HepG2 (cell line): ENCODE measurements around the gene ITGA7. TPM values are rescaled to one million over a fixed set of nuclear protein-coding genes. Genes with fewer than 3 reads are reported as not detected.

Source experiments
- polyA plus RNA-seq, 8 experiments: library from polyadenylated mRNA; depleted of rRNA in 3 of 8; stranded (reverse) in 7 of 8; unstranded in 1 of 8; fragments of >200 nt; fragmentation: Illumina TruSeq in 4 of 8; extraction: Trizol in 4 of 8; gene quantifications; 2 replicates each; pipeline versions ENCODE4 v1.2.1 to v1.2.3, GENCODE V29; 2011 to 2016; ENCODE audit warnings: low read depth in 4 of 8, missing spikeins in 1 of 8, mixed read lengths in 1 of 8; ENCODE audit not compliant: insufficient read depth in 1 of 8
- total RNA-seq, 5 experiments: library from RNA; depleted of rRNA; stranded (reverse); fragments of >200 nt; fragmentation: Illumina TruSeq; extraction: Trizol; gene quantifications; 2 replicates each; pipeline ENCODE4 v1.2.3, GENCODE V29; 2016; ENCODE audit warnings: low read depth in 1 of 5
- TF ChIP-seq, protein P1 (sequence below), 2 experiments: fragments of 450-650 bp in 1 of 2; sonication (generic) in 1 of 2; formaldehyde crosslinking in 1 of 2; IDR thresholded peaks; 2 replicates each; pipeline versions ENCODE4 v1.6.1 to v1.8.0; 2016 to 2022; ENCODE audit warnings: antibody characterized with exemption in 1 of 2, mild to moderate bottlenecking in 1 of 2, missing genetic modification reagents in 1 of 2
- TF ChIP-seq, protein P2 (sequence below): sonication (generic); formaldehyde crosslinking; IDR thresholded peaks from 2 replicates; pipeline ENCODE4 v1.5.0; 2020; ENCODE audit warnings: mild to moderate bottlenecking, missing genetic modification reagents

ITGA7 gene
- total and polyA plus RNA-seq, 2 of the 13 experiments (the other 11 are each of a cell fraction or from before 2014, with no cell fraction given): 0.65 to 0.75 TPM

DNA sequence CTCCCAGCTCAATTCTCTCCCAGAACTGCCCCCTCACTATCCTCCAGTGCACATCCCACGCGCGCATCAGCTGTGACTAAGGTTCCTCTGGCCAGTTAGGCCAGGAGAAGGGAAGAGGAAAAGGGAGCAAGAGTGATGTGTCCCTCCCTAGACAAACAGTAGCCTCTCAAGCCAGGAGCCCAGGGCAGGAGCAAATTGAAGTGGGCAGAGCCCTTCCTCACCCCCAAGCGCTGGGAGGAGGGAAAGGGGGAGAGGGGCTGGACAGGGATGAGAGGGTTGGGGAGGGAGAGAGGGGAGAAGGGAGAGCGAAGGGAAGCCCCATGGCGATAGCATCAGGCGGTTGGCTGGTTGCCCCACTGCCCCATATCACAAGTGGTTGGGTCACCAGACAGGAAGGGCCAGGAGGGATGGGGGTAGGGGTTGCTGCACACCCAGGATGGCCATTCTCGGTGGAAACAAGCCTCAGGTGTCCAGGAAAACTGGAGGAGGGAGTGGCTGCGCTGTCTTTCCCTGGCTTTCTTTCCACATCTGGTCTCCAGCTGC lies 20.0 kb upstream of the ITGA7 start (continued):
- TF ChIP-seq, protein P1, sequence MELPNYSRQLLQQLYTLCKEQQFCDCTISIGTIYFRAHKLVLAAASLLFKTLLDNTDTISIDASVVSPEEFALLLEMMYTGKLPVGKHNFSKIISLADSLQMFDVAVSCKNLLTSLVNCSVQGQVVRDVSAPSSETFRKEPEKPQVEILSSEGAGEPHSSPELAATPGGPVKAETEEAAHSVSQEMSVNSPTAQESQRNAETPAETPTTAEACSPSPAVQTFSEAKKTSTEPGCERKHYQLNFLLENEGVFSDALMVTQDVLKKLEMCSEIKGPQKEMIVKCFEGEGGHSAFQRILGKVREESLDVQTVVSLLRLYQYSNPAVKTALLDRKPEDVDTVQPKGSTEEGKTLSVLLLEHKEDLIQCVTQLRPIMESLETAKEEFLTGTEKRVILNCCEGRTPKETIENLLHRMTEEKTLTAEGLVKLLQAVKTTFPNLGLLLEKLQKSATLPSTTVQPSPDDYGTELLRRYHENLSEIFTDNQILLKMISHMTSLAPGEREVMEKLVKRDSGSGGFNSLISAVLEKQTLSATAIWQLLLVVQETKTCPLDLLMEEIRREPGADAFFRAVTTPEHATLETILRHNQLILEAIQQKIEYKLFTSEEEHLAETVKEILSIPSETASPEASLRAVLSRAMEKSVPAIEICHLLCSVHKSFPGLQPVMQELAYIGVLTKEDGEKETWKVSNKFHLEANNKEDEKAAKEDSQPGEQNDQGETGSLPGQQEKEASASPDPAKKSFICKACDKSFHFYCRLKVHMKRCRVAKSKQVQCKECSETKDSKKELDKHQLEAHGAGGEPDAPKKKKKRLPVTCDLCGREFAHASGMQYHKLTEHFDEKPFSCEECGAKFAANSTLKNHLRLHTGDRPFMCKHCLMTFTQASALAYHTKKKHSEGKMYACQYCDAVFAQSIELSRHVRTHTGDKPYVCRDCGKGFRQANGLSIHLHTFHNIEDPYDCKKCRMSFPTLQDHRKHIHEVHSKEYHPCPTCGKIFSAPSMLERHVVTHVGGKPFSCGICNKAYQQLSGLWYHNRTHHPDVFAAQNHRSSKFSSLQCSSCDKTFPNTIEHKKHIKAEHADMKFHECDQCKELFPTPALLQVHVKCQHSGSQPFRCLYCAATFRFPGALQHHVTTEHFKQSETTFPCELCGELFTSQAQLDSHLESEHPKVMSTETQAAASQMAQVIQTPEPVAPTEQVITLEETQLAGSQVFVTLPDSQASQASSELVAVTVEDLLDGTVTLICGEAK (IDR thresholded peaks at IDR 0.05): no peak
- TF ChIP-seq, protein P1 (CRISPR knock-in tag; IDR thresholded peaks at IDR 0.05): 0 out of 2 replicates have a peak, but pooled peaks have one; percentile 56
- TF ChIP-seq, protein P2, sequence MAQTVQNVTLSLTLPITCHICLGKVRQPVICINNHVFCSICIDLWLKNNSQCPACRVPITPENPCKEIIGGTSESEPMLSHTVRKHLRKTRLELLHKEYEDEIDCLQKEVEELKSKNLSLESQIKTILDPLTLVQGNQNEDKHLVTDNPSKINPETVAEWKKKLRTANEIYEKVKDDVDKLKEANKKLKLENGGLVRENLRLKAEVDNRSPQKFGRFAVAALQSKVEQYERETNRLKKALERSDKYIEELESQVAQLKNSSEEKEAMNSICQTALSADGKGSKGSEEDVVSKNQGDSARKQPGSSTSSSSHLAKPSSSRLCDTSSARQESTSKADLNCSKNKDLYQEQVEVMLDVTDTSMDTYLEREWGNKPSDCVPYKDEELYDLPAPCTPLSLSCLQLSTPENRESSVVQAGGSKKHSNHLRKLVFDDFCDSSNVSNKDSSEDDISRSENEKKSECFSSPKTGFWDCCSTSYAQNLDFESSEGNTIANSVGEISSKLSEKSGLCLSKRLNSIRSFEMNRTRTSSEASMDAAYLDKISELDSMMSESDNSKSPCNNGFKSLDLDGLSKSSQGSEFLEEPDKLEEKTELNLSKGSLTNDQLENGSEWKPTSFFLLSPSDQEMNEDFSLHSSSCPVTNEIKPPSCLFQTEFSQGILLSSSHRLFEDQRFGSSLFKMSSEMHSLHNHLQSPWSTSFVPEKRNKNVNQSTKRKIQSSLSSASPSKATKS (CRISPR knock-in tag): no peak
